ENCODE results near the gene C11orf68.

Gene C11orf68

DNA sequence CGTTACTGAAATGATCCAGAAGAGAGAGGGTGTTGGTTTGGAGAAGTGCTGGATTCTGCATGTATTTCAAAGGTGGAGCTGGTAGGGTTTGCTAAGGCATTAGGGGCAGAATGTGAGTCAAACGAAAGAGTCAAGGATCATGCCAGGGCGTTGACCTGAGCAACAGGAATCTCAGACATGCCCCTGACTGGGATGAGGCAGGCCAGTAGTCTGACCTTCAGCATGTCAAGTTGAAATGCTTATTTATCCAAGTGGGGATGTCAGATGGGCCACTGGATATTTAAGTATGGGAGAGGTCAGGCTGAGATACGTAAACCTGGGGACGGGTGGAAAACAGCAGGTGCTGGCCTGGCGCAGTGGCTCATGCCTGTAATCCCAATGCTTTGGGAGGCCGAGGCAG is 23.7 kb upstream of the C11orf68 start:
- no peak for DNase-seq

DNA sequence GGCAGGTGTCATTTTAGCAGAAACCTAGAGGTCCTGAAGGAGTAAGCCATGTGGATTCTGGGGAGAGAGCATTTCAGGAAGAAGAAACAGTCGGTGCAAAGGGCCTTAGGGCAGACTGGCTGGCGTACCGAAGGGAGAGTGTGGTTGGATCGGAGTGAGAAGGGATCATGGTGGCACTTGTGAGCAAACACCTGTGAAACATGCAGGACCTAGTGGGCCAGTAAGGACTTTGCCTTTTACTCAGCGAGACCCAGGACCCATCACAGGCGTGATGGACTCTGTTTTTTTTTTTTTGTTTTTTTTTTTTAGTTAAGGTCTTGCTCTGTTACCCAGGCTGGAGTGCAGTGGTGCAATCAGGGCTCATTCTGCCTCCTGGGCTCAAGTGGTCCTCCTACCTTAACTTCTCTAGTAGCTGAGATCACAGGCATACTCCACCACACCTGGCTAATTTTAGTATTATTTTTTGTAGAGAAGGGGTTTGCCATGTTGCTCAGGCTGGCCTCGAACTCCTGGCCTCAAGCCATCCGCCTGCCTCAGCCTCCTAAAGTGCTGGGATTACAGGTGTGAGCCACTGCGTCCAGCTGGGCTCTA is 23.0 kb upstream of the C11orf68 start:
- DNase-seq = no peak

DNA sequence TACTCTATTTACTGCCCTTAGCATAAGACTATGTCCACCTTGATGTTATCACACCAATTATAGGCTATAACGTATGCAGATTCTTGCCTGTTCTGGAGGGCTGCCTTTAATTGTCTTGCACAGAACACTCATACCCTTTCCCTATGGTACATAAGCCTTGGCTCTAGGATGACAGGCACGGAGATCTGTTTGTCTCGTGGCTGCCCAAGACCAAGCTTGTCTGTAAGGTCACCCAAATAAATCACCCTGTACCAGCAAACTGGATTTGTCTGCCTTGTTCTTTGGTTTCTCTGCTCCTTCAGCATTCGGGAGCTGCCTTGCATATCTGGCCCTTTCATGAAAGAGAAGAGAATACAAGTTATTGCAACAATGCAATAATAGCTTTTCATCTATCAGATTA is 18.9 kb upstream of the C11orf68 start:
- DNase-seq = no peak

GRCh38 chr11:65934014-65934413 is 15.2 kb upstream of the C11orf68 start:
- DNase-seq = no peak

- no peak for DNase-seq
Measured at GRCh38 chr11:65932558-65932919, 13.7 kb upstream of the C11orf68 start.

DNA sequence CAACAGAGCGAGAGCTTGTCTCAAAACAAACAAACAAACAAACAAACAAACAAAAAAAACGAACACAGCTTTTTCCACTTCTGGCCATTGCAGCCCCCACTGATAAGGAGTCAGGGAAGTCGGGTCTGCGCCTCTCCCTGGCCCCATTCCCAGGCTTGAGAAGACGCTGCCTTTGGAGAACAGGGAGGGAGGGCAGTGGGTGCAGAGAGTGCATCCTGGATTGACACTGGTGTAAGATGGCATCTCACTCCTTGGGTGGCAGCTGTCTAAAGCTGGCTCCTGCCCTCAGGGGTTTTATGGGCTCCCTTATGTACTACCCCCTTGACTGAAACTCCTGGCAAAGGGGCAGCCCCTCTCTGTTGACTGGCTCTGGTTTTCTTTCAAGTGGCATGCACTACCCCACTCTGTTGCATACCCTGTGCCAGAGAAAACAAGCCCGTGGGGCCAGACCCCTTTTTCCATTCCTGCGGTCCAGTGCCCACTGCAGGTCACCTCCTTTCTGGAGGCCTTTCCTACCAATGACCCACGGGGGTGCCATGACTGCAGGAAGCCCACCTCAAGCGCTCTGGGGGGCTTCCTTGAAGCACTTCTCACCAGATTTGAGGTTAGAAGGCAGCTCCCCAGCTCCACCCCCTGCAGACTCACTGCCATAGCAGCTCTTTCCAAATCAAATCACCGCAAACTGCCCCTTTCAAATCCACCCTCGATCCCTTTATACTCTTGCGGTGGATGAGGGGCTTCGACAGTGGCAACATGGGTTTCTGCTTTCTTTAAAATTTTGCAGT is 13.1 kb upstream of the C11orf68 start:
- DNase-seq = no peak

DNA sequence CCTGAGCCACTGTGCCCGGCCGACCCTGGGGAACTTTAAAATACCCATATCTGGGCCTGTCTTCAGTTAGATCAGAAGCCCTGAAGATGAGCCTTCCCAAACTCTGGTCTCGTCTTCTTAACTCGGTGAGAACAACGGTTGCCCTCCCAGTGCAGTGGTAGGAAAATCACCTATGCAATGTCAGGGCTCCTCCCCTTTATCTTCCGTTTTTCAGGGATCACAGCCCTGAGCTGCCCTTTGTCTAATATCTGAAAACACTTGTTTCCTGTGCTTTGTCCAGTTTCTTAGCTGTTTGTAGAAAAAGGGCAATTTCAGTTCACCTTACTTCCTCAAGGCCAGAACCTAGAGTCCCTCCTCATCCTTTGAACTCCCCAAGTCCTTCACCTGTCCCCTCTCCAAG is 9.8 kb upstream of the C11orf68 start:
- DNase-seq = no peak

- DNase-seq = peak; percentile 53 to 78
Measured at GRCh38 chr11:65927904-65928397, 9.1 kb upstream of the C11orf68 start.

DNA sequence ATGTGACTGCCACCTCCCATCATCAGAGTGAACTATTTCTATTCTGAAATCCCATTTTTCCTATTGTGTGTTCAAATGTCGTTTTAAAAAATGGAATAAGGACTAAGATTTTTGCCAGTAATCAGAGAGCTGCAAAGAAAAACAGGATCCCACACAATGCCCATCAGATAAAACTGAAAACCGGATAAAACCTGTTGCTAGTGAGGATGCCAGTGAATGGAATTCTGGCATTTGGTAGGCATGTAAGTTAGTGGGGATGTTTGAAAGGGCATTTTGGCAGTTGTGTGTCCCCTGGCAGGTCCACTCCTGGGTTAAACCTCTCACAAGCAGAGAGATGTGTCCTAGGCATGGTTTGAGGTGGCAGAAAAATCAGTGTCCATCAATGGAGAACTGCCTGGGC is 6.5 kb upstream of the C11orf68 start:
- no peak for DNase-seq

DNA sequence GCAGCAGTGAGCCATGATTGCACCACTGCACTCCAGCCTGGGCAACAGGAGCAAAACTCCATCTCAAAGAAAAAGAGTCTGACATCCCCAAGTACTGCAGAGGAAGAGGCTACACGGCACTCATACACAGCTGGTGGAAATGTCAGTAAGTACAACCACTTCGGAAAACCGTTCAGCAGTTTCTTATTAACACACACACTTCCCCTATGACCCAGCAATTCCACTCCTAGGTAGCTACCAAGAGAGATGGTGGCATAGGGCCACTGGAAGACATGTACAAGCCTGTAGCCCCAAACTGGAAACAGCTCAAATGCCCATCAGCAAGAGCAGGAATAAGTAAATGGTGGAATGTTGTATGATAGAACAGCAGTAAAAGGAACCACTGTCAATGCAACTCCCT is 3.7 kb upstream of the C11orf68 start:
- no peak for DNase-seq

DNA sequence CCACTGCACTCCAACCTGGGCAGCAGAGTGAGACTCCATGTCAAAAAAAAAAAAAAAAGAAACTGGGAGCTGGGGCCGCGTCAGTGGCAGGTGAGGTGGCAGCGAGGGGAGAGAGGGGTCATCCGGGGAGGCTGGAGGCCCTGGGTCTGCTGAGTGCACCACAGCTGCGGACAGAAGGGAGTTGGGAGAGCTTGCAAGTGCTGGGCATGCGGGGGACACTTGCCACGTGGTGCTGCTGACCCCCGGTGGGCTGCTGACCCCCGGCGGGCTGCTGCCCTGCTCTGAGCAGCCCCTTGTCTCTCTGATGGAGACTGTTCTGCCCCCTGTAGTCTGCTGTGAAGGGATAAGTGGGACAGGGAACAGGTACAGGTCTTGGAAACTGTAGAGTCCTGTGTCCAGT is 3.0 kb upstream of the C11orf68 start:
- DNase-seq = no peak

GRCh38 chr11:65921033-65921555 is 2.2 kb upstream of the C11orf68 start:
- DNase-seq = no peak

DNA sequence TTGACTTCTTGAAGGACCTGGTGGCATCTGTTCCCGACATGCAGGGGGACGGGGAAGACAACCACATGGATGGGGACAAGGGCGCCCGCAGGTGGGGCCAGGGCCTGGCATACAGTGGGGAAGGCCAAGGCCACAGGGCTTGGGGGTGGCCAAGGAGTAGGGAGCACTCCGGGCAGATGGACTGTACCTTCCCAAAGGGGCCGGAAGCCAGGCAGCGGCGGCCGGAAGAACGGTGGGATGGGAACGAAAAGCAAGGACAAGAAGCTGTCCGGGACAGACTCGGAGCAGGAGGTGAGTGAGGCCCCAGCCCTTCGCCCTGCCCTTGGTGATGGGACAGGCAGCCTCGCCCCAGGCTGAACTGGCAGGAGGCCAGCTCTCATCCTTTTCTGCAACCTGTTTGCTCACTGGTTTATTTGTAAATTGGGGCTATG is 1.5 kb upstream of the C11orf68 start:
- no peak for DNase-seq

GRCh38 chr11:65919573-65920371 is 910 bp upstream of the C11orf68 start:
- DNase-seq = peak in 1 of 2 experiments; percentile 61

GRCh38 chr11:65919141-65919572 is 295 bp upstream of the C11orf68 start, which contains the start of gene DRAP1:
DRAP1 (plus strand) TSS chr11:65919426; CDS start chr11:65919502, 76 bp downstream.
- peak; percentile 98 to 100 for DNase-seq

DNA sequence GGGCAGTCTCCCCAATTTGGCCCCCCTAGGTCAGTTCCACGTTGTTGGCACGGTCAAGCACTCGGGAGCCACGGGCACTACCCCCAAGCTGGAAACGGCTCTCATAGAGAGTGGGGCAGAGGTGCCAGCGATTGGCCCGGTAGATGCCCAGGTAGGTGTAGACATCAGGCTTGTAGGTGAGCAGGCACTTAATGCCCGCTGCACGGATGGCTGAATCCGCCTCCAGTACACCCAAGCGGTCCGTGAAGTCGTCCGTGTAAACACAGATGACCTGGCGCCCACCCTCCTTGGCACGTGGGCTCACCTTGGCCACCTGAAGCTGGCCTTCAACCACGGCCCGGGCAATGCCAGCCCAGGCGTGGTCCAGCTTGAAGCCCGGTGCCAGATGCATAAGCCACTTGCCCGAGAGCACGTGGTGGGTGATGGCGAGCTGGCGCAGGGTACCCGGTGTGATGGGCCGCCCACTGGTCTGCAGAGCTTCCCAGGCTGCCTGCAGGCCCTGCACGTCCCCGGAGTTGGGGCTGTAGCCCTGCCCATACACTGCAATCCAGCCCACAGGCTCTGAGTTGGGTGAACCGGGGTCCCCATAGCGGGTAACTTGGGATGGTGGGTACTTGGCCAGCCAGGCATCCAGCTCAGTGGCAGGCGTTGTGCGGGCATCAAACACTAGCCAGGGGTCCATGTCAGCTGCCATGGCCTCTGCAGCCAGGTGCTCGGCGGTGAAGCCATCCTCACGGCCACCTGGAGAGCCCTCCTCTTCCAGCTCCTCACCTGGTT is 1.2 kb downstream of the C11orf68 start:
- DNase-seq = no peak

- no peak for DNase-seq
Measured at GRCh38 chr11:65917077-65917433, 1.8 kb downstream of the C11orf68 start.

GRCh38 chr11:65916391-65916790 is 2.5 kb downstream of the C11orf68 start:
- no peak for DNase-seq

GRCh38 chr11:65915821-65916251 is 3.0 kb downstream of the C11orf68 start:
- peak in 1 of 2 experiments; percentile 37 for DNase-seq

DNA sequence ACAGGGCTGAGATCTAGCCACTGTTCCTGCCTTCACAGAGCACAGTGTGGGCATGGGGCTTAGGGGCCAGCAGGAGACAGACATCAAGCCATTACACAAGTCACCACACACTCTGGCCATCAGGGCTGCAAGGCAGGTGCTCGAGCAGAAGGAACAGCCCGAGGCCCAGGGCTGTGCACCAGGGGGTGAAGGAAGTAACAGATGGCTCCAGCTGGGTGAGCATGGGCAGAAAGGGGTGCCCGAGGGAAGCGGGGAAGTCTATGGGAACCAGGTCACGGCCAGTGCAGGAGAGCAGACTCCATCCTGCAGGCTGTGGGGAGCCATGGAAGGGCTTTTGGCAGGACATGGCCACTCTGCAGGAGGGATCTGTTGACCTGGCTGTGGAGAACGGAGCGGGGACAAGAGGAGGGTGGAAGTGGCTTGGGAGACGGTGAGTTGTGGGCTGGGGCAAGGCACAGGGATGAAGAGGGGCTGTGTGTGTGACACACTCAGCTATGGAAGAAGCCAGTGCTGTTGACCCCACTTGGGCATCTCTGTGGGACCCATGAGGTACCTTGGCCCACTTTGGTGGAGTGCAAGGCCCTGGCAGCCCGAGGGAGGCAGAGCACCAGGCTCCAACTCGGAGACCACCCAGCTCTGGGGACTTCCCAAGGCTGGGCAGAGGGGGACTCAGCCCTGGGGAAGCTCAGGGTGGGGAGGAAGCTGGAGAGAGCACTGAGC is 3.6 kb downstream of the C11orf68 start:
- no peak for DNase-seq

DNA sequence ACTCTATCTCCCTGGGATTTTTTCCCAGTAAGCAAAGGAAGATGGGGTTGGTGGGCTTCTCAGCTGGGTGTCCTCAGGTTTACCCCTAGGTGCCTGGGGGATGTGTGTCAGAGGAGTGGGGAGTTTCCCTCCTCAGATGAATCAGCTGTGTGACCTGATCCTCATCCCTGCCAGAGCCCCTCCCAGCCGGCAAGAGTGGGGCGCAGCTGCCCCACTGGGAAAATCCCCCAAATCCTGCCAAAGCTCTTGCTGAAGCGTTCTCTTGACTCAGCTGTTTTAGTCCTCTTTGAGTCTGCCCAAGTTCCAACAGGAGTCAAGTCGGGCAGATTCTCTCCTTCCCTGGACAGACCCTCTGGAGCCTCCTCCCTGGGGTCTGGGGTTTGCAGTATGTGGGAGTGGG is 6.0 kb downstream of the C11orf68 start:
- no peak for DNase-seq
